Right renal pelvis (tissue), 4 donors: ENCODE data around the gene MACC1. TPM values are rescaled to one million over a fixed set of nuclear protein-coding genes. Genes with fewer than 3 reads are reported as not detected.
"Not testable (repeated sequence)": the region's sequence is repeated elsewhere in the genome, so short reads cannot be mapped to it uniquely, and the experiment has no call there.

ENCODE experiments used
- DNase-seq, 4 donors: peaks; one replicate each; pipeline ENCODE4 v3.0.0-alpha.2; 2013; ENCODE audit warnings: low read depth in 4 of 4, low spot score in 3 of 4, missing footprints in 1 of 4
- polyA plus RNA-seq, 4 donors: library from polyadenylated mRNA; unstranded; fragments of 120-200 nt; gene quantifications; one replicate each; pipeline ENCODE4 v1.2.1, GENCODE V29; 2013; ENCODE audit not compliant: insufficient read length in 4 of 4

MACC1 gene
- polyA plus RNA-seq, 4 donors: 8.6 to 11.2 (median 10.4) TPM

DNA sequence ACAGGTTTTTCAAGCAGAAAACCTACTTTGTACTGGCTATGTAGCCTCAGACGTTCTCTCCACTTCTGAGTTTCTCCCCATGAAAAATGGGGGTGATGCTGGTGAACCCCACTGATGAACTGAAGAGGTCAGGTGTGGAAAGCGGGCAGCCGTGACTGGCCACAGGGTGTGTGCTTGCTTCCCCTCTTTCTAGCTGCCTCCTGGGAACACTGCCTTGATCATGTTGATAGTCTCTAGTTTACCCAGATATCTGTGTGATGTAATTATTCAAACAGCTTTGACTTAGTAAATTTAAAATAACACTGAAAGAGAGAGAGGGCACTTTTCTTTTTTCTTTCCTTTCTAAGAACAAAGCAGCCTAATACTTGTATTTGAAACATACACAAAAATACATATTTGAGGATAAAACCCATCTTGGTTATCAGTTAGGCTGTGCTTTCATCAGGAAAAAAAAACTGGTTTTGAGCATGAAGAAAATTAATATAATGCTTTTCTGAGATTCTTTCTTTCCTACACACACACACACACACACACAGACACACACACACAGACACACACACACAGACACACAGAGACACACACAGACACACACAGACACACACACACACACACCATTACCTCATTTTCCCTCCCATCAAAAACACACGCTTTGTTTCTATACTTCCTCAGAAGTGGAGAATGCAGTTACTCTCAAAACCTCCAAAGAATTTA, 76.7 kb downstream of the MACC1 start:
- no peak for DNase-seq

DNA sequence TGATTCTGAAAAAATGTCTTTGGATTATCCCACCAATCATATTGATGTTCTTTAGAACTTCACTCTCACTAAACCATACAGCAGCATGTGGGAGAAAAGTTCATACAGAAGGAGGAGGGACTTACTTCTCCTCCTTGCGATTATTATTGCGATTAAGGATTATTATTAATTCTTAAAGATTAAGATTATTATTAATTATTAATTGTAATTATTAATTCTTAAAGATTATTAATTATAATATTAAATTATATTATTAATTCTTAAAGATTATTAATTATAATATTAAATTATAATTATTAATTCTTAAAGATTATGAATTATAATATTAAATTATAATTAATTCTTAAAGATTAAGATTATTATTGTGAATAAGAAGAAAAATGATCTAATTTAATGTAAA, 80.5 kb downstream of the MACC1 start:
- no peak for DNase-seq

DNA sequence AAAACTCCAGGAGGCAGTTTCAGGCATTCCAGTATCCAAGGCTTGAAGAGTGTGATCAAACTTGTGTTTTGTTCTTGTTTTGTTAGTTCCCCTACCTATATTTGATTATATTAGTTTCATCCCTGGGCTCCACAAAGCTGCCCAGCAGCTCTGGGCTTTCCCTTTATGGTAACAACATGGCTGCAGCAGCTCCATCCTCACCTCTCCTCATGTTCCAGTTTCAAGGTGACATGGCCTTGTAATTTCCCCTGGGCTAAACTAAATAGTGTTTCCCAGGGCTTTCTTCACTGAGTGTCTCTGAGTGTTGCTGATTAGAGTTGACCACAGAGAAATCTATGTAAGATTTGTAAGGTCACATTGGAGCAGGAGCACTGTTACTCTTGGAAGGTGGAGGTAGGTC, 83.4 kb downstream of the MACC1 start:
- no peak for DNase-seq

DNA sequence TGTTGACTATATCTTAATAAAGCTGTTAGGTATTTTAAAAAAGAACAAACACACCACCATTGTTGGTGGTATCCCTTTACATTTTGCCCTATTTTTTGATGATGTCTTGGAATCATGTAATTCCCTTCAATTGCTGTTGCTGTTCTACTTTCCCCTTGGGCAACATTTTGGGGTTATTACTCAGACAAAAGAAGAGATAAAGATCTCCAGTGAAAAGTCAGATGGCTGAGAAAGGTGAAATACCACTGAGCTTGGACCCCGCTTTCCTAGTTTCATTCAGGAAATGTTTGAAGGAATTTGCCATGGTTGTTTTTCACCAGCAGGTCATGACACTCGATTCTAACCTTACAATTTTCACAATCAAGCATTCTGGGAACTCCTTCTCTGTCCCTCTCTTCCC, 84.6 kb downstream of the MACC1 start:
- no peak for DNase-seq

DNA sequence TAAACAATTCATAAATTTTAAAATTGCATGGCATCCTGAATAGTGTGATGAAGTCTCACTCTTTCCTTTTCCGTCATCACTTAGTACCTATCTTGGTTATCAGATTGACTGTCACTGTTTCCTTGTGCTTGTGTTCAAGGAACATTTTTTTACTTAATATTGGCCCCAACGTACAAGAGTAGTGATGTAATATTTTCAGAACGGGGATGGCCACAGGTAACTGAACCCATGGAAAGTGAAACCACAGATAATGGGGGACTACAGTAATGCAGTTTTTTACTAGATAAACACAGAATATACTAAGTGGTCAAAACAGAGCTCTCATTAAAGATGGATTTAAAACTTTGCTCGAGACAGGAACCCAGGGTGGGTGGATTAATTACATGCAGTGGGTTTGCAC, 85.4 kb downstream of the MACC1 start:
- no peak for DNase-seq

DNA sequence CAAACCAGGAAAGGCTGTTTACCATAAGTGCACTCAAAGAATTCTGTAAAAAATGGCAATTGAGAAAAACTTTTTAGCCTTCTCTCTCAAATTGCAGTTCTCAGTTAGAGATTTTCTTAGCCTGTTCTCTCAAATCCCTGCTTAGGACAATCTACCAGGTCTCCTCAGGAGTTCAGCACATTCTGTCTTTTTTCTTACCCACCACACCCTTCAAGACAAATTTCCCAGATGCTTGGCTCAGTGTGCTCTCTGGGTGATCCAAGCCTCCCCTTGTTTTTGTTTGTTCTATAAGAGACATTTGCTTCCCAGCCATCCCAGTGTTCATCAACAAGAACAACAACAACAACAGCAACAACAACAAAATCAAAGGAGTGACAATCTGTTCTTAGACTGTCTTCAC, 87.3 kb downstream of the MACC1 start:
- no peak for DNase-seq

DNA sequence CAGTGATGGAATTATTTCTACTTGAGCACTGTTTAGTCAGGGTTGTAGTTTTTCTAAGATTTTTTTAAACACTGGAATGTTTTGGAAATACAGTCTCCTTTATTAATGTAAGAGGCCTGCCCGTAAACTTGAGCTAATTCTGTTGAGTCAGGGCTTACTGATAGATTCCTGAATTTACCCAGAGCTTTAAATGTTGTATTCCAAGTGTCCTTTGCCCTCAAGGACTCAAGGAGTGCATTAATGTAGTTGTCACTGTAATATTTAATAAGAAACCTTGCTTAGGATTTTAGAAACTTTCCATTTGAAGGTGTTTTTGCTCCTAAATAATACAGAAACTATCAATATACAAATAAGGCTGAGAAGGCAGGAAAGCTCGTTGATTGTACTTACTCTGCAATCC, 89.2 kb downstream of the MACC1 start:
- DNase-seq: no peak

DNA sequence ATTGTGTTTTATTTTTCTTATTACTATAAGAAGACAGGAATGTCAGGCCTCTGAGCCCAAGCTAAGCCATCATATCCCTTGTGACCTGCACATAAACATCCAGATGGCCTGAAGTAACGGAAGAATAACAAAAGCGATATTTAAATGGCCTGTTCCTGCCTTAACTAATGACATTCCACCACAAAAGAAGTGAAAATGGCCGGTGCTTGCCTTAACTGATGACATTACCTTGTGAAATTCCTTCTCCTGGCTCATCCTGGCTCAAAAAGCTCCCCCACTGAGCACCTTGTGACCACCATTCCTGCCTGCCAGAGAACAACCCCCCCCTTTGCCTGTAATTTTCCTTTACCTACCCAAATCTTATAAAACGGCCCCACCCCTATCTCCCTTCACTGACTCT, 91.1 kb downstream of the MACC1 start:
- not testable (repeated sequence) for DNase-seq

DNA sequence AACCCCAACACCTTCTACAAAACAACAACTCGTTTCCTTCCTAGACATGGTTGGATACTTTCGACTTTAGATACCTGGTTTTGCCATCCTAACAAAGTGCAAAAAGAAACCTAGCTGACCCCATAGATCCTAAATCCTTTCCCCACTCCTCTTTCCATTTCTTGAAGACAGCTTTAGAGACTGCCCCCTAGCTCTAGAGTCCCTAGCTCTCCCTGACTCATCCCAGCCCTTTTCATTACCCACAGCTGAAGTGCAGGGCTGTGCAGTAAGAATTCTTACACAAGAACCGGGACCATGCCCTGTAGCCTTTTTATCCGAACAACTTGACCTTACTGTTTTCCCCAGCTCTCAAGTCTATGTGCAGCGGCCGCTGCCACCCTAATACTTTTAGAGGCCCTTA, 93.1 kb downstream of the MACC1 start:
- not testable (repeated sequence) for DNase-seq

DNA sequence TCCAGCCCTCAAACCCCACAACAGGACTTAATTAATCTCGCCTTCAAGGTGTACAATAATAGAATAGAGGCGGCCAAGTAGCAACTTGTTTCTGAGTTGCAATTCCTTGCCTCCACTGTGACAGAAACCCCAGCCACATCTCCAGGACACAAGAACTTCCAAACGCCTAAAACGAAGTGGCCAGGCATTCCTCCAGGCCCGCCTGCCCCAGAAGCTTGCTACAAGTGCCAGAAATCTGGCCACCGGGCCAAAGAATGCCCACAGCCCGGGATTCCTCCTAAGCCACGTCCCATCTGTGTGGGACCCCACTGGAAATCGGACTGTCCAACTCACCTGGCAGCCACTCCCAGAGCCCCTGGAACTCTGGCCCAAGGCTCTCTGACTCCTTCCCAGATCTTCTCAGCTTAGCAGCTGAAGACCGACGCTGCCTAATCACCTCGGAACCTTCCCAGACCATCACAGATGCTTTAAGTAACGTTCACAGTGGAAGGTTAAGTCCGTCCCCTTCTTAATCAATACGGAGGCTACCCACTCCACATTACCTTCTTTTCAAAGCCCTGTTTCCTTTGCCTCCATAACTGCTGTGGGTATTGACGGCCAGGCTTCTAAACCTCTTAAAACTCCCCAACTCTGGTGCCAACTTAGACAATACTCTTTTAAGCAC, 94.4 kb downstream of the MACC1 start:
- DNase-seq: not testable (repeated sequence)

DNA sequence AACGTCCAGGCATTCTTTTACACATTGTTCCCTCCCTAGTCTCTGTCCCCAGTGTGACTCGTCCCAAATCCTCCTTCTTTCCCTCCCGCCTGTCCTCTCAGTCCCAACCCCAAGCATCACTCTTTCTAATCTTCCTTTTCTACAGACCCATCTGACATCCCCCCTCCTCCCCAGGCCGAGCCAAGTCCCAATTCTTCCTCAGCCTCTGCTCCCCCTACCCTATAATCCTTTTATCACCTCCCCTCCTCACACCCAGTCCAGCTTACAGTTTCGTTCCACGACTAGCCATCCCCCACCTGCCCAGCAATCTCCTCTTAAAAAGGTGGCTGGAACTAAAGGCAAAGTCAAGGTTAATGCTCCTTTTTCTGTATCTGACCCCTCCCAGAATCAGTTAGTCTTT, 95.1 kb downstream of the MACC1 start:
- no peak for DNase-seq

DNA sequence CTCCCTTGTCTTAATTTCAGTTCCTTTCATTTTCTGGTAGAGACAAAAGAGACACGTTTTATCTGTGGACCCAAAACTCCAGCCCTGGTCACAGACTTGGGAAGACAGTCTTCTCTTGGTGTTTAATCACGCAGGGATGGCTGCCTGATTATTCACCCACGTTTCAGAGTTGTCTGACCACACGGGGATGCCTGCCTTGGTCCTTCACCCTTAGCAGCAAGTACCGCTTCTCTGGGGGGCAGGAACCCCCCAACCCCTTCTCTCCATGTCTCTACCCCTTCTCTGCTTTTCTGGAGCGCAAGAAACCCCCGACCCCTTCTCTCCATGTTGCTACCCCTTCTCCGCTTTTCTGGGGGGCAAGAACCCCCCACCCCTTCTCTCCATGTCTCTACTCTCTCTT, 95.8 kb downstream of the MACC1 start:
- no peak for DNase-seq

DNA sequence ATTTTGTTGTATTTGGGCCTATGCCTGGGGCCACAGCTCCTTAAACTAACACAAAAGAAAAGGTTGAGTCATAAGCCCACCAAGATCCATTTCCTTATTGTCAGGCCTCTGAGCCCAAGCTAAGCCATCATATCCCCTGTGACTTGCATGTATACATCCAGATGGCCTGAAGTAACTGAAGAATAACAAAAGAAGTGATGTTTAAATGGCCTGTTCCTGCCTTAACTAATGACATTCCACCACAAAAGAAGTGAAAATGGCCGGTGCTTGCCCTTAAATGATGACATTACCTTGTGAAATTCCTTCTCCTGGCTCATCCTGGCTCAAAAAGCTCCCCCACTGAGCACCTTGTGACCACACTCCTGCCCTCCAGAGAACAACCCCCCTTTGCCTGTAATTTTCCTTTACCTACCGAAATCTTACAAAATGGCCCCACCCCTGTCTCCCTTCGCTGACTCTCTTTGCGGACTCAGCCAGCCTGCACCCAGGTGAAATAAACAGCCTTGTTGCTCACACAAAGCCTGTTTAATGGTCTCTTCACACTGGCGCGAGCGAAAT, 96.5 kb downstream of the MACC1 start:
- not testable (repeated sequence) for DNase-seq

DNA sequence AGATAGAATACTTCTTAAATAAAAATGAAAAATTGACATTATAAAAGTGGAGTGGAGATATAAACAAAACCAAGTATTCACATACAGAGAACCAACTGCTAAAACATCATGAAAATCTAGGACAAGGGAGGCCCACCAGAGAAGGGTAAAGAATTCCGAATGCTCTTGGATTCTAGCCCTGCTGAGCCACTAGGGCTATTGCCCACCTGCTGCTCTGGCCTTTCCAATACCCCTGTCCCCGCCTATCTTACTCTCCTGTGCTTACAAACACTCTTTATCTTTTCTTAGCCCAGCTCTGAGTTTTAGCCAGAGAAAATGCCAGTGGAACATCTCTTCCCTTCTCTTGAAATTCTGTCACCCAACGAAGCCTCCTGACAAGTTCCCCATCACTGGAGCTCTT, 100.3 kb downstream of the MACC1 start:
- no peak for DNase-seq

DNA sequence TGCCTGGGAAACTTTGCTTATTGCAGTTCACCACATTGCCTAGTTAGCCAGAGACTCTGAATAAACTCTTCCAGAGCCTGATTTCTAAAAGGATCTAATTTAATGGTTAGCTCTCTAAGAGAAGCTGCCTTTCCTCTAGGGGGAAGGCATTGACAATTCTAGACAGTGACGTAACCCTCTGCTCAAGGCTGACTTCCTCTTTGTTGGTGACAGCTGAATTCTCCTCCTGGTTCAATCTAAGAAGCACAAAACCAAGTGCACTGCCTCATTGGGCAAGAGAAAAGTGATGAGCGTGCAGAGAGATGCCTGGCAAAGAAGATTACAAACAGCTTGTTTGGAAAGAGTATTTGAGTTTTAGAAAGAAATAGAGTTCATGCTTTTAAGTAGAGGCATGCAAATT, 102.7 kb downstream of the MACC1 start:
- no peak for DNase-seq

DNA sequence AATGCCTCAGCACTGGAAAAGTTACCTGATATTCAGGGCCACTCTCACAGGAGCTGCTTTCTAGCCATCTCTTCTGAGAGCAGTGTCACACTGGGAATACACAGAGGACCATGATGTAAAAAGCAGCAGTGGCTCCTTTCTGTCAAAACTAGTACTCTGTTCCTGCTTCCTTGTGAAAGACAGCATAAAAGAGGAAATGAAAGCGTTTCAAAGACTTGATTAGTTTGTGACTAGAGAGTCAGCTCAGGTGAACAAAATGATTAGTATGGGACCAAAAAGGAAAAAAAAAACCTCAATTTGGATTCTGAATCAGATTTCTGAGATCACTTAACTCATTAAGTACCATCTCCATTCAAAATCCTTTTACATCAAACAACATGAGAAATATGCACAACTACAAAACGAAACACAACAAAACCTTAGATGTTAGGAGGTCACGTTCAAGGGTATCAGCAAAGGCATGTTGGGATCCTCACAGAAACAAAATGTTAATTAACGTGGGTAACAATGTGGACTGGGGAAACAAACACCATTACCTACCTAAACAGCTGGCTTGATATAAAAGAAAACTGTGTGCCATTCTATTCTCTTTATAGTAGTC, 103.7 kb downstream of the MACC1 start:
- DNase-seq: no peak

DNA sequence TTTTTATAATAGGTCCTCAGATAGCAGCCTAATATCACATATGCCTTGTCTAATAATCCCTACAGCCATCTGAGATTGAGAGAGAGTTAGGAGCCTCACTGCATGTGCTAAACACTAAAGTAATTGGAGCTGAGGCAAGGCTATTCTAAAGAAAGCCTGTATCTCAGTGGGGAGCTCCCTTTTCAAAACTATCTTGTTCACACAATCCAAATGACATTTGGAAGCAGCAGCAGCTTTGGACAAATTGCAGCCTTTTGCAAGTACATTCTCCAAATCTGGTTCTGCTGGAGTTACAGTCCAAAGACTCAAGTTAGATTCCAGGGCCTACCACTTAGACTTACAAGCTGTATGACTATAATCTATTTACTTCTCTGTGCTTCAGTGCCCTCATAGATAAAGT, 104.5 kb downstream of the MACC1 start:
- DNase-seq: no peak

DNA sequence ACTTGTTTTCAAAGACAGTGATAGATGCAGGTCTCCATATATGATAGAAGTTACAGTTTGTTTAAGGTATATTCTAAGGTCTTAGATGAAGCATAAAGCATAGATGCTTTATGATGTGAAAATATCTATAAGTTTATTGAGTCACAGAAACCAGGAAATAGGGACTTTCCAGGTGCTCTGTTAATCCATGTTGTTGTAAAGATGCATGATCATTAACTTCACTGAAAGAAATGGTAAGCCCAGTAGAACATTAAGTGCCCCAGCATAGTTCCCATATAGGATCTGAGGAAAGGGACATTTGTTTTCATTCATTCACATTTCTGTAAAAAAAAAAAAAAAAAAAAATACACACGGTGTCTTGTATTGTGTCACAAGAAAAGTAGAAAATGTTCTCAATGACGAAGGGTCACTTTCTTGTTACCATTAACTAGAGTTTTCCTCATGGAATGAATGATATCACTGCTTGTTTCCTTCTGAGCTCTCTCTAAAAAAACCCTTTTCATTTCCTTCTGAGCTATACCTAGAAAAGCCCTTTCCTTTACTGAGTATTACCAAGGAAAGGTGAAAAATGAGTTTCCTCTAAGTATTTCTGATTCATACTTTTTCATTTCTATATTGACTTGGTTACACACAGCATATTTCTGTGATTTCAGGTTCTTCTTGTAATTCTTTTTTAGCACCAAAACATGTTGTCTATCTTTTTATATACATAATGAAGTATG, 105.2 kb downstream of the MACC1 start:
- no peak for DNase-seq

DNA sequence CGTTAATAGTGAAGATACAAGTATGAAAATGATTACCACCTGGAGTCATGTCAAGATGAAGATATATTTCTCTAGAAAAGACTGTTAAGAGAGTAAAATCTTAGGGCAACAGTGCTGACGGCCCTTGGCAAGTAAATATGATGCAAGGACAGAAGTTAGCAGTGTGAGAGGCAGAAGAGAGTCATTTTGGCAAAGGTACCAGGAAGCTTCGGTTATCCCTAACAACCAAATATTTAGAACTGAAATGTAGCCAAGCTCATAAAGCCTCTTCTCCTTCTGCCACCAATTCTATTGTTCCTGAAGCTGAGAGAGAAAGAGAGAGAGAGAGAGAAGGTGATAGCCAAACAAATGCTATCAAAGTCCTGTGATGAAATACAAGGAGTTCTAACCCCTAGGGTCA, 109.6 kb downstream of the MACC1 start:
- no peak for DNase-seq

DNA sequence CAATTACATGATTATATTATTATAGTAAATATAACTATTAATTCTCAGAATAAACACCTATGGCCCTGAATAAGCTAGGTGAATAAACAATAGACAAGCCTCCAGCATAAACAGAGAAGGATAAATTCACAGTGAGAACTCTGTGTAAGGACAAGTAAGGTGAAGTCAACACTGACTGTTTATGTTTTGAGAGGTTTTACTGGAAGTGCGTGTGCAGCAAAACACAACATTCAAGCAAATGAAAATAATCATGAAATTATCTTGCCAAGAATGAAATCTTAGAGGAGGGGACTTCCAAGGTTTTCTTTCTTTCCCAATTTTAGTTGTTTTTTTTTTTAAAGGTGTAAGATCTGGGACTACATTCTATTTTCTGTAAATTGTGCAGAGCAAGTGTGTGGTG, 112.5 kb downstream of the MACC1 start:
- DNase-seq: no peak

DNA sequence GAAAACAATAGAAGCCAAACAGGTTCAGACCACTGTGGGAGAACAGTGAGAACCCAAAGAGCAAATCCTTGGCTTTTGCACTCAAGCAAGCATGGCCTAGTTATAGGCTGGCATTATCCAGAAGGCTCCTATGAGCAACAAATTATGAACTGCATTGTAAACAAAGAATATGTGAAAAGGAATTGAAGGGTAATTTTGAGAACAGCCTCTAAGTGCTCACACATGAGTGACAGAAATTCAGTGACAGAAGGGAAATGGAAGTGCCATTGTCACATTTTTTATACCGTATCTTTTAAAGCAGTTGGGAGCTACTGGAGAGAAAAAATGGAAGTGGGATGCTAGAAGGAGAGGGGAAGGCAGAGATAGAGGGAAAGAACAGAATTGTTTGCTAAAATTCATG, 114.2 kb downstream of the MACC1 start:
- DNase-seq: no peak
